Neural cell (in vitro differentiated cells): ENCODE results near the gene CCNL2.

Experiments used
- EP300 ChIP-seq: fragments of 450-650 bp; conservative IDR thresholded peaks from 2 replicates; pipeline ENCODE4 v1.6.1; 2014; ENCODE audit warnings: antibody characterized with exemption, mild to moderate bottlenecking, moderate library complexity; ENCODE audit not compliant: poor library complexity, severe bottlenecking
- TAF1 ChIP-seq: IDR thresholded peaks from 2 replicates; pipeline ENCODE4 v1.6.1; 2012; ENCODE audit warnings: low read depth
- TF ChIP-seq, protein P1 (sequence below): fragments of 450-650 bp; IDR thresholded peaks from 2 replicates; pipeline ENCODE4 v1.5.1; 2014; ENCODE audit warnings: antibody characterized with exemption, mild to moderate bottlenecking, moderate library complexity; ENCODE audit not compliant: poor library complexity, severe bottlenecking

DNA sequence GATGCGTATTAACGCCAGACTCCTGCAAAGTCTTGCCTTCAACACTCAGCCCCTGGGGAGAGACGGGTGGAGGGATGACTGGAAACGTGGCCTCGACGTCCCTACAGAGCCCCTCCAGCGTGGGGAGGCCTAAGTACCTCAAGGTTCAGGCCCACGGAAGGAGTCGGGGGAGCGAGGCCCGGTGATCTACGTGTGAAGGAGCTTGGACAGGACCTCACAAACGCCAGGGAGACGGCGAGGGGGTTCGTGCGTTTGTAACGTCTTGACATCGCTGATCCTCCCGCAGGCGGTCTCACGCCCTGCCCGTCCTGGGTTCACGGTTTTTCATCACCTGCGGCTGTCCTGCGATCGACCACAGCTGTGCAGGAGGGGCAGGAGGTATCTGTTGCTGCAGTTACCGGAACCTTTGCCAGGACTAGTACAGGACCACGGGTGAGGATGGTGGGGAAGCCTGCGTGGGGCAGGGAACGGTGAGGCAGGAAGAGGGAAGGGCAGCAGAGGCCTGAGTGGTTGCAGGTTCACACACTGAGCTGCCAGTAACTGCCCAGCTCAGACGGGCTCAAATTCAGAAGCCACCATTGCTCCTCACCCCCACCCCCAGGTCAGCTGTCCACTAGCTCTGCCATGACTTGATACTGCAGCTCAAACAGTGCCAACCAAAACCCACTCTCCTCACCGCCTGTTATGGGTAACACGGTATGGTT, 889 bp upstream of the CCNL2 start:
- TF ChIP-seq, protein P1, sequence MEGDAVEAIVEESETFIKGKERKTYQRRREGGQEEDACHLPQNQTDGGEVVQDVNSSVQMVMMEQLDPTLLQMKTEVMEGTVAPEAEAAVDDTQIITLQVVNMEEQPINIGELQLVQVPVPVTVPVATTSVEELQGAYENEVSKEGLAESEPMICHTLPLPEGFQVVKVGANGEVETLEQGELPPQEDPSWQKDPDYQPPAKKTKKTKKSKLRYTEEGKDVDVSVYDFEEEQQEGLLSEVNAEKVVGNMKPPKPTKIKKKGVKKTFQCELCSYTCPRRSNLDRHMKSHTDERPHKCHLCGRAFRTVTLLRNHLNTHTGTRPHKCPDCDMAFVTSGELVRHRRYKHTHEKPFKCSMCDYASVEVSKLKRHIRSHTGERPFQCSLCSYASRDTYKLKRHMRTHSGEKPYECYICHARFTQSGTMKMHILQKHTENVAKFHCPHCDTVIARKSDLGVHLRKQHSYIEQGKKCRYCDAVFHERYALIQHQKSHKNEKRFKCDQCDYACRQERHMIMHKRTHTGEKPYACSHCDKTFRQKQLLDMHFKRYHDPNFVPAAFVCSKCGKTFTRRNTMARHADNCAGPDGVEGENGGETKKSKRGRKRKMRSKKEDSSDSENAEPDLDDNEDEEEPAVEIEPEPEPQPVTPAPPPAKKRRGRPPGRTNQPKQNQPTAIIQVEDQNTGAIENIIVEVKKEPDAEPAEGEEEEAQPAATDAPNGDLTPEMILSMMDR: no peak
- no peak for TF ChIP-seq TAF1
- TF ChIP-seq EP300: no peak
